ENCODE results near the gene ZNF205. TPM values are rescaled to one million over a fixed set of nuclear protein-coding genes. Genes with fewer than 3 reads are reported as not detected.

ZNF205 gene
- total RNA-seq, 2 donors from 2014 or later, result 15.4 to 18.3 TPM

GRCh38 chr16:3121851-3122467, 9.6 kb downstream of the ZNF205 start:
- Mint-ChIP-seq H3K4me3 (no peak overlapping the region), H3K9me3 (no peaks in the 10 kb centered on the region), H3K27ac (no peak overlapping the region), H3K27me3 (ENCODE audit: insufficient read depth) (no peaks in the 10 kb centered on the region), H3K36me3 (ENCODE audit: low read depth) (peaks cover 24% of the 10 kb centered on the region), H3K4me1 (peaks cover 11% of the 10 kb centered on the region)
- Histone ChIP-seq H3K36me3 (ENCODE audit: control insufficient read depth, insufficient read depth, low read length) (peaks cover 18% of the 10 kb centered on the region), H3K4me3 (ENCODE audit: low read length) (no peak overlapping the region), H3K4me1 (ENCODE audit: control insufficient read depth, insufficient read depth, low read length) (no peaks in the 10 kb centered on the region), H3K27me3 (ENCODE audit: control insufficient read depth, insufficient read depth, low read length, poor library complexity, severe bottlenecking) (no peaks in the 10 kb centered on the region), H3K9me3 (ENCODE audit: control insufficient read depth, low read length) (no peaks in the 10 kb centered on the region), H3K27ac (ENCODE audit: low read depth, low read length) (no peak overlapping the region), H3K9ac (ENCODE audit: extremely low read depth, low read length, poor library complexity, severe bottlenecking) (no peak overlapping the region)
- no peak for DNase-seq
- 94 to 100% methylated on average over 3 to 7 of the region's 7 CpGs for WGBS, 2 experiments (ENCODE audit: insufficient coverage in 1 of 2, insufficient read length in 1 of 2)
- no peak for TF ChIP-seq CTCF (conservative IDR thresholded peaks at IDR 0.05)

DNA sequence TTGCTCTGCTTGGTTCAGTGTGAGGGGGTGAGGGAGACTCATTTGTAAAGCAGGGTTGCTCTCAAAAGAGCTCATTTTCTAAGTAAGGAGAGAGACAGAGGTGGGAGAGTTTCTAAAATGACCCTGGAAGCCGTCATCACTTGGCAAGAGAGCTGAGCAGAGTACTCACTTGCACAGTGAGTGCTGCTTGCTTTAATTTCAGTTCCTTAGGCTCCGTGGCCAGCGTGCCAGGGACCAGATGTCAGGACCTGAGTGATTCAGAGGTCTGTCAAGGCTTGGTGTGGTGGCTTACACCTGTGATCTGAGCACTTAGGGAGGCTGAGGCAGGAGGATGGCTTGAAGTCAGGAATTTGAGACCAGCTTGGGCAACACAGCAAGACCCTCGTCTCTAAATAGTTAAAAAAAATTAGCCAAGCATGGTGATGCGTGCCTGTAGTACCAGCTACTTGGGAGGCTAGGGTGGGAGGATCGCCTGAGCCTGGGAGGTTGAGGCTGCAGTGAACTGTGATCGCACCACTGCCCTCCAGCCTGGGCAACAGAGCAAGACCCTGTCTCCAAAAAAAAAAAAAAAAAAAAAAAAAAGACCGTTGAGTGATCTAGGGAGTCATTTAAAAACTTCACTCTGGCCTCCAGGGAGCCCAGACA, 10.7 kb downstream of the ZNF205 start:
- H3K36me3 Mint-ChIP-seq (ENCODE audit: low read depth), result peaks cover 28% of the 10 kb centered on the region
- Histone ChIP-seq H3K4me3 (ENCODE audit: low read length) (peak overlapping the region; percentile 93), H3K27me3 (ENCODE audit: control insufficient read depth, insufficient read depth, low read length, poor library complexity, severe bottlenecking) (no peaks in the 10 kb centered on the region), H3K9ac (ENCODE audit: extremely low read depth, low read length, poor library complexity, severe bottlenecking) (no peak overlapping the region), H3K9me3 (ENCODE audit: control insufficient read depth, low read length) (no peaks in the 10 kb centered on the region), H3K4me1 (ENCODE audit: control insufficient read depth, insufficient read depth, low read length) (no peaks in the 10 kb centered on the region), H3K36me3 (ENCODE audit: control insufficient read depth, insufficient read depth, low read length) (peaks cover 25% of the 10 kb centered on the region), H3K27ac (ENCODE audit: low read depth, low read length) (no peak overlapping the region)
- 85 to 86% methylated on average over 6 to 8 of the region's 8 CpGs for WGBS, 2 experiments (ENCODE audit: insufficient coverage in 1 of 2, insufficient read length in 1 of 2)
- no peaks in the 10 kb centered on the region for H3K27me3 Mint-ChIP-seq (ENCODE audit: insufficient read depth)
- no peak for TF ChIP-seq CTCF (conservative IDR thresholded peaks at IDR 0.05)
- peaks cover 14% of the 10 kb centered on the region for H3K4me1 Mint-ChIP-seq
- H3K9me3 Mint-ChIP-seq, result no peaks in the 10 kb centered on the region
- peak overlapping the region; percentile 78 for H3K4me3 Mint-ChIP-seq
- peak overlapping the region; percentile 92 for H3K27ac Mint-ChIP-seq
- DNase-seq, result no peak

GRCh38 chr16:3123986-3124886, 11.8 kb downstream of the ZNF205 start:
- H3K36me3 ChIP-seq (ENCODE audit: control insufficient read depth, insufficient read depth, low read length), result peaks cover 34% of the 10 kb centered on the region
- H3K4me3 ChIP-seq (ENCODE audit: low read length), result peak overlapping the region; percentile 93
- H3K9ac ChIP-seq (ENCODE audit: extremely low read depth, low read length, poor library complexity, severe bottlenecking), result peak overlapping the region; percentile 50
- Mint-ChIP-seq H3K27me3 (ENCODE audit: insufficient read depth) (no peaks in the 10 kb centered on the region), H3K36me3 (ENCODE audit: low read depth) (peaks cover 28% of the 10 kb centered on the region), H3K9me3 (no peaks in the 10 kb centered on the region), H3K4me1 (peaks cover 14% of the 10 kb centered on the region), H3K4me3 (peak overlapping the region; percentile 78), H3K27ac (peak overlapping the region; percentile 93)
- WGBS, 2 experiments (ENCODE audit: insufficient coverage in 1 of 2, insufficient read length in 1 of 2), result 1% methylated on average over 50 to 72 of the region's 72 CpGs
- H3K27me3 ChIP-seq (ENCODE audit: control insufficient read depth, insufficient read depth, low read length, poor library complexity, severe bottlenecking), result no peaks in the 10 kb centered on the region
- peak; percentile 56 for TF ChIP-seq CTCF (conservative IDR thresholded peaks at IDR 0.05)
- DNase-seq, result peak; percentile 99
- H3K4me1 ChIP-seq (ENCODE audit: control insufficient read depth, insufficient read depth, low read length), result no peaks in the 10 kb centered on the region
- peak overlapping the region; percentile 81 for H3K27ac ChIP-seq (ENCODE audit: low read depth, low read length)
- no peaks in the 10 kb centered on the region for H3K9me3 ChIP-seq (ENCODE audit: control insufficient read depth, low read length)

All from endodermal cell (in vitro differentiated cells).